ENCODE data around the gene MSRB2.
"Not testable (repeated sequence)": the region's sequence is repeated elsewhere in the genome, so short reads cannot be mapped to it uniquely, and the experiment has no call there.

The MSRB2 gene

GRCh38 chr10:23070092-23070912, 25.1 kb upstream of the MSRB2 start:
- not testable (repeated sequence) for DNase-seq (ENCODE audit: low read depth in 1 of 2, low spot score in 1 of 2)

- no peak for DNase-seq (ENCODE audit: low read depth in 1 of 2, low spot score in 1 of 2)
Measured at GRCh38 chr10:23070913-23071218, 24.5 kb upstream of the MSRB2 start.

GRCh38 chr10:23072593-23072992, 22.8 kb upstream of the MSRB2 start:
- not testable (repeated sequence) for DNase-seq (ENCODE audit: low read depth in 1 of 2, low spot score in 1 of 2)

GRCh38 chr10:23073527-23073926, 21.9 kb upstream of the MSRB2 start:
- no peak for DNase-seq (ENCODE audit: low read depth in 1 of 2, low spot score in 1 of 2)

GRCh38 chr10:23075672-23076071, 19.7 kb upstream of the MSRB2 start:
- no peak for DNase-seq (ENCODE audit: low read depth in 1 of 2, low spot score in 1 of 2)

GRCh38 chr10:23078114-23078513, 17.3 kb upstream of the MSRB2 start:
- DNase-seq (ENCODE audit: low read depth in 1 of 2, low spot score in 1 of 2) = no peak

- no peak for DNase-seq (ENCODE audit: low read depth in 1 of 2, low spot score in 1 of 2)
Measured at GRCh38 chr10:23079700-23080099, 15.7 kb upstream of the MSRB2 start.

GRCh38 chr10:23080262-23080661, 15.1 kb upstream of the MSRB2 start:
- no peak for DNase-seq (ENCODE audit: low read depth in 1 of 2, low spot score in 1 of 2)

GRCh38 chr10:23081221-23081750, 14.1 kb upstream of the MSRB2 start:
- DNase-seq (ENCODE audit: low read depth in 1 of 2, low spot score in 1 of 2) = no peak

GRCh38 chr10:23081891-23082290, 13.5 kb upstream of the MSRB2 start:
- DNase-seq (ENCODE audit: low read depth in 1 of 2, low spot score in 1 of 2) = no peak

- DNase-seq (ENCODE audit: low read depth in 1 of 2, low spot score in 1 of 2) = no peak
Measured at GRCh38 chr10:23088609-23089008, 6.8 kb upstream of the MSRB2 start.

- DNase-seq (ENCODE audit: low read depth in 1 of 2, low spot score in 1 of 2) = no peak
Measured at GRCh38 chr10:23094786-23095403, 484 bp upstream of the MSRB2 start.

GRCh38 chr10:23095966-23096801, 805 bp downstream of the MSRB2 start:
- no peak for DNase-seq (ENCODE audit: low read depth in 1 of 2, low spot score in 1 of 2)

- no peak for DNase-seq (ENCODE audit: low read depth in 1 of 2, low spot score in 1 of 2)
Measured at GRCh38 chr10:23096802-23097549, 1.6 kb downstream of the MSRB2 start.

- DNase-seq (ENCODE audit: low read depth in 1 of 2, low spot score in 1 of 2) = no peak
Measured at GRCh38 chr10:23099079-23099478, 3.7 kb downstream of the MSRB2 start.

GRCh38 chr10:23099816-23100215, 4.4 kb downstream of the MSRB2 start:
- DNase-seq (ENCODE audit: low read depth in 1 of 2, low spot score in 1 of 2) = no peak

- no peak for DNase-seq (ENCODE audit: low read depth in 1 of 2, low spot score in 1 of 2)
Measured at GRCh38 chr10:23100331-23101030, 5.1 kb downstream of the MSRB2 start.

GRCh38 chr10:23106331-23107072, 11.1 kb downstream of the MSRB2 start:
- DNase-seq (ENCODE audit: low read depth in 1 of 2, low spot score in 1 of 2) = no peak

GRCh38 chr10:23110722-23111516, 15.5 kb downstream of the MSRB2 start:
- no peak for DNase-seq (ENCODE audit: low read depth in 1 of 2, low spot score in 1 of 2)

Measured in stimulated activated CD4-positive, alpha-beta T cell treated with anti-CD3 and anti-CD28 coated beads, Interleukin-15, amount 100 ng/mL, for 1 hour (primary cell).